ENCODE measurements around the gene TRIO.
"Not testable (repeated sequence)": the region's sequence is repeated elsewhere in the genome, so short reads cannot be mapped to it uniquely, and the experiment has no call there.

TRIO gene

GRCh38 chr5:14142827-14143545 lies at the start of gene TRIO:
TRIO (plus strand) TSS chr5:14143342; CDS start chr5:14143726, 384 bp downstream.
- DNase-seq = peak; percentile 83

- DNase-seq = not testable (repeated sequence)
Measured at GRCh38 chr5:14097380-14097779, 45.8 kb upstream of the TRIO start.

GRCh38 chr5:14097998-14098471 lies 45.1 kb upstream of the TRIO start:
- no peak for DNase-seq

GRCh38 chr5:14100281-14100680 lies 42.9 kb upstream of the TRIO start:
- no peak for DNase-seq

GRCh38 chr5:14101922-14102321 lies 41.2 kb upstream of the TRIO start:
- no peak for DNase-seq

DNA sequence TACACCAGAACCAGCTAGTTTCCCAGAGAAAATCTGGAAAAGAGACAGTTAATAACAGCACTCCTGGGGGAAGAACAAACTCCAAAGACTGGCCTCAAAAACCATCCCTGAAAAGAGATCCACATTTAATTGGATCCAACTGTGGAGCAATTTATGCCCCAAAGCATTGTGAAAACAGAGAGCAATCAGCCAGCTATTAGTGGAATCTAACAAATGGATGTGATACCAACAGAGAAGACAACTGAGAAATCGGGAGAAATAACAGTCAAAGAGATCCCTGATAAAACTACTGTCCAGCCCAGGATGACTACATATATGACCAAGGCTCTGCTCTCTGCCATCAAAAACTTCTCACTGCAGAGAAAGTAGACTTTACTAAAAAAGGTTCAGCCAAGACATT lies 40.5 kb upstream of the TRIO start:
- DNase-seq = no peak

DNA sequence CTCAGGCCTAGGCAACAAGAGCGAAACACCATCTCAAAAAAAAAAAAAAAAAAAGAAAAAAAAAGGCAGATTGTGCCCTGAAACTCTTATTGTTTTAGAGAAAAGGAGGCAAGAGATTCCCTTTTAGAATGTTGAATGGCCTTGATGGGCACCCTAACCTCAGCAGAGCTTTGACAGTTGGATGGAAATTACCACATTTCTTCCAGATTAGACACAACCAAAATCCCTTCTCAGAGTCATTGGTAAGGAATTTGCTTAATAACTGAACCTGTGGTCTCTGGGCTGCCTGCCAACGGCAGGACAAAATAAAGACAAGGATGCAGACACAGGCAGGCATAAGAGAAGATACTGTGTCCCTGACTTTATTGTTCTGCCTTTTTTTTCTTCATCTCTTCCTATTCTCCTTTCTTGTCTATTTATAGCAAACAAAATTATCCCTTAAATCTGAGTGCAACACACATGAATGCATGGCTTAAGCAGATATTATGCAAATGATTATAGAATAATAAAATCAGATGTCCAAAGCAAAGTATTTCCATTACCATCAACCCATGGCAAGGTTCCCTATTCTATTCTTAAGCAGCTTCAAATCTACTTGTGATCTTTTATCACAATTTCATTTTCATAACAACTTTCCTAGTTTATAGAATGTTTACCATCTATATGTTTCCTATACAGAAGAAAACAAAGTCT lies 37.3 kb upstream of the TRIO start:
- DNase-seq = no peak

GRCh38 chr5:14107536-14107935 lies 35.6 kb upstream of the TRIO start:
- no peak for DNase-seq

DNA sequence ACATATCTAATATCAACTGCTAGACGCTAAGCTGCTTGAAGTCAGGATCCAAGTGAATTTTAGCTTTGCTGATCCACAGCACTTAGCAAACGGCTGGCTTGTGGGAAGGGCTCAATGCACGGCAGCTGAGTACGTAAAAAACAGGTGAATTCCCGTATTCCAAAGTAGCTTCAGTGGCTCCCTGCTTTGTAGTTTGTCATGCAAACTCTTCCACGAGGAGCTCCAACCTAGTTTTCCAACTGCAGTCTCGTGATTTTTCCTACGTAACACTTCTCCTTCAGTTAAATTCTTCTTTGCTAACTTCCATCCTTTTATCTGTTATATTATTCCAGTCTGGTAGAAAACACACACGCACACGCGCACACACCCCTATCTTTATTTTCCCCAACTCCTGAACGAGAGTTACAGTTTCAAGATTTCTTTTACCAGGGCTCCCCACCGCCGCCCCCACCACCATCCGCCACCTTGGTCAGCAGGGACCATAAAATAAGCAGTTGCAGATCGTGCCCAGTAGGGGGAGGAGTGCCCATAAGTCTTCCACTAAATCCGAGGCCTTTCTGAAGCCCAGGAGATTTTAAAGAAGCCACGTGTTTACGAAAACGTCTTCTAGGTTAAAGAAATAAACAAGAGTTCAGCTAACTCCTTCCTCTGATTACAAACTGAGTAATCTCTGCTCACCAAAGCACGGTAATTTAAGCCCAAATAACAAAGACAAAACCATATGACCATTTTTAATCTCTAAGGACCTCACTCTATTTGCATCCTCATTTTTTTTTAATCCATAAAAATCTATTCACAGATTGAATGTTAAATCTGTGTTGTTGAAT lies 34.8 kb upstream of the TRIO start:
- DNase-seq = peak; percentile 64

DNA sequence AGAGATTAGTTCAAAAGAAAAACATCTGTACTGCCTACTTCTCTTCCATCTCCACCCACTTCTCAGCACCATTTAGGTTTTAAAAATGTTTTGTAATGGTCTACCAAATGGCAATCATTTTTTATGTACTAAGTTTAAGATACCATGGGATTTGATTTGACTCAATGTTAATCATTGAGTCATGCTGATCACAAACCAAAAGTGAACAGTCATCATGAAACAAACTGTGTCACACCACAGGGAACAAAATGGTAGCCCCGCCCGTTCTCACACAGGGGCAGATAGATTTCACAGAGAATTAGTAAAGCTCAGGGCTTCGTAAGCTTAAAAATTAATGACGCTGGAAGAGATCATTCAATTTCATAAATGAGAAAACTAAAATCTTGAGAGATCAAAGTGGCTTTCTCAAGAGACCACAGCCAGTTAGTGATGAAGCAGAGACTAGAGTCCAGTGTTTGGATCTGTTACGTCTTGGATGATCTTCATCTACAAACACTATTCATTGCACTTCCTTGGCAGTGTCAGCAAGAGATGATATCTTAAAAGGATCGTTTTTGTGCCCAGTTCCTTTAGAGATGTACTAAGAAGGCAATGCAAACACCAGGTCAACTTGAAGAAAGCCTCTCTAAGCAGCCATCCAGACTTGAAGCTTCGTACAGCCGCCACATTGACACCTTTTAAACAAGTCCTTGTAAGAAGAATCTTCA lies 33.9 kb upstream of the TRIO start:
- DNase-seq = no peak

GRCh38 chr5:14109771-14110170 lies 33.4 kb upstream of the TRIO start:
- no peak for DNase-seq

DNA sequence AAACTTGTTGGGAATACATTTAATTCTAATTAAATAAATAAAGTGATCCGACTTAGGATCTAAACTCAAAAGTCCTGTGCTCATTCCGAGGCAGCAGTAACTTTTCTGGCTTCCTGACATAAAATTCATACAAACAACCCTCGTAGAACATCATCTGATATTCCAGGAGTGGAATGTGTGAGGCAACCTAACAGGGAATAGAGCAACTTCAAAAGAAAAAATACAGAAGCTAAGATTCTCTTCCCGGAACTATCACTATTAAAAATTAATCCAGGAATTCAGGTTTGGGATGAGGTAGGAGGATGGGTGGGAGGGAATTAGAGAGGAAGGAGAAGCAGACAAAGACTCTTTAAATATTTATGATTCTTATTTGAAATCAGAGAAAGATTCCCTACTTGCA lies 32.9 kb upstream of the TRIO start:
- DNase-seq = no peak

GRCh38 chr5:14110680-14111079 lies 32.5 kb upstream of the TRIO start:
- DNase-seq = no peak

DNA sequence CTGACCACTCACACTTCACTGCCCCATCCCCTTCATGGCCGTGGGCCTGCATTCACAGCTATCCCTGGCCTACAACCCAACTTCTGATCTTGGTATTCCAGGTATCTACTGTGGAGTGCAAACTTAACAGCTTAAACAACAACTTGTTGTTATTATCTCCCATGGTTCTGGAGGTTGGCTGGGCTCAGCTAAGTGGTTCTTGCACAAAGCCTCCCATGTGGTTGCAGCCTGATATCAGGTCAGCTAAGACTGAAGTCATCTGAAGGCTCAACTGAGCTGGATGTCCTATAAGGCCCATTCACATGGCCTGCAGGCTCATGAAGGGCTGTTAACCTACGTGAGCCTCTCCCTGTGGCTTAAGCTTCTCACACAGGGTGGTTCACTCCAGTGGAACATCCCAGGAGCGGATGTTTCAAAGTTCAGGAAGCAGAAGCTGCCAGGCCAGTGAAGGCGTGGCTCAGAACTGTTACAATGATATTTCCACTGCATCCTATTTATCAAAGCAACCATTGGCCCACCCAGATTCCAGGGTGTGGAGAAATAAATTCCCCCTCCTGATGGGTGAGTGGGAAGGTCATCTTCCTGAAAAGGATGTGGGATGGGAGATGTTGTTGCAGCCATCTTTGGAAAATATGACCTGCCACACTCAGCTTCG lies 30.0 kb upstream of the TRIO start:
- no peak for DNase-seq

DNA sequence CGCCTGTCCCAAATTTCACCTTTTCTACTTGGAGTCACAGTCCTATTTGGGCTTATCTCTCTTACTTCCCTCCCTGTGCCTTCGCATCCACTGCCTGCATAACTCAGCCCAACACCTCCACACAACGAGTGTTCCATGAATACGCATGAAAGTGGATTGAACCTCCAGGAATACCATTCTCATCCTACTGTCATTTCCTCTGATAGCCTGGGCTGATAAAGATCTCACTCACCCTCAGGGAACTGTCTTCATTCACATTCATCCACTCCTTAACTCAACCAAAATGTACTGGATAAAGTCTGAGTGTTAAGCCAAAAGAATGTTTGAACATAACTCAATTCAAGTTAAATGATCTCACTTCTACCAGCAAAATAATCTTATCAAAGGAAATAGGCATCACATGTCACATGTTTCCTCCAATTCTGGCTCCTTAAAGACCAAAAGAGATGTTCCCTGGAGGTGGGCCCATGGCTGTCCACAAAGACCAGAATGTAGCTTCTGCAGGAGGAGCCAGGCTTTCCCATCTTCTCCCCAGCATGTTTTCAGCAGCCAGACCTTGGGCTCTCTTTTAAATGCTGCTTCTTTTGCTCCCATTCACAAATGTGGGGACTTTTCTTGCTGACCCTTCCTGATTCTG lies 28.4 kb upstream of the TRIO start:
- no peak for DNase-seq

GRCh38 chr5:14115323-14115895 lies 27.7 kb upstream of the TRIO start:
- no peak for DNase-seq

DNA sequence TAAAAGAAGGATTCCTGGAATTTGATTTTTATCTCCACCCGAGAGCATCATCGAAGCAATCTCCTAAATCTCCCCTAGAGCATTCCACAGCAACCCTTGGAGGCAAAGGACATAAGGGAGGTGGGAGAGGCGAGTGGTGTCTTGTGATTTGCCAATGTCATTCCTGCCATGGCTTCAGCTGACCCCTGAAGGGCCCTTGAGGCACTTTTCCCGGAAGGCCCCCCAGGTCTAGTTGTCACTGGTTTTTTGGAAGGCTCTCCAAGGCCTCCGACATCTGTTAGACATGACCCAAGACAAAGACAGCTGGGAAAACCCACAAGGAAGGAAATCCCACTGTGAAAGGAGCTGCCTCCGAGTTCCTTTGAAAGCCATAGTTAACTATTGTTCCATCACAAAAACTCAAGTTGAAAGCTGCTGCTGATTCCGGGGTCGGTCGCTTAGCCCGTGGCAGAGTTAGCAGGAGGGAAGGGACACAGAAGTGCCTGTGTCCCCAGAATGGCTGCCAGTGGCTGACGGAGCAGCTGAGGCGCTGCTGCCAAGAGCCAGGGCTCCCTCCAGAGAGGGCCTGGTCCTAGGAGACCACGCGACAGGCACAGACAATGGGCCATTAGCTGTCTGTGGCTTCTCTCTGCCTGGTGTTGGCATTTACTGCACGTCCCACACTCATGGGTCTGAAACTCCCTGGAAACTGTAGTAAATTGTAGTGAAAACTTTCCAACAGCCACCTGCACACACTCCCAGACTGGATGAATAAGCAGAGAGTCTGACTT lies 24.4 kb upstream of the TRIO start:
- no peak for DNase-seq

- DNase-seq = no peak
Measured at GRCh38 chr5:14120176-14120575, 23.0 kb upstream of the TRIO start.

- DNase-seq = no peak
Measured at GRCh38 chr5:14121552-14121951, 21.6 kb upstream of the TRIO start.

DNA sequence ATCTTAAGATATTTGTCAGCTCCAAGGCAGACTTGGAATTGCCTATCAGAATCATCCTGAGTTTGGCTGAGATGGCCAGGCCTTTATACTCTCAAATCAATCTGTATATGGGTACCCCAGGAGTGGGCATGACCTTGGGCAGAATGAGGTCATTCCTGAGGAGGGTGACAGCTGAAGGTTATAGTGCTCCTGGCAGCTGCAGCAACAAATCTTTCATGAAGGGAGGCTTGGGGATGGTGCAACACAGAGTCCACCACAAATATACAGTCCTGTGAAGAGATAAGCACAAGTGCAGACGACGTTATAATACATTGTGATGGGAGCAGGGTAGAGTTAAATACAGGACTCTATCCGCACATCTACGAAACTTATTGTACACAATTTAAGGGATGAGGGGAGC lies 21.1 kb upstream of the TRIO start:
- DNase-seq = no peak

- DNase-seq = no peak
Measured at GRCh38 chr5:14123551-14123950, 19.6 kb upstream of the TRIO start.

Data from DMS 273 treated with DMSO at 0.1 percent for 48 hours (cell line).